Keratinocyte (primary cell): ENCODE measurements around the gene ACBD6.

Experiments used
- CTCF ChIP-seq, 3 experiments: IDR thresholded peaks in 1 of 3; conservative IDR thresholded peaks in 1 of 3; optimal IDR thresholded peaks in 1 of 3; 2 replicates in 2 of 3; 3 replicates in 1 of 3; pipeline versions ENCODE3 to v1.5.1; 2011; ENCODE audit warnings: low read length in 3 of 3, mild to moderate bottlenecking in 3 of 3, moderate library complexity in 2 of 3, control low read depth in 1 of 3, inconsistent platforms in 1 of 3; ENCODE audit not compliant: insufficient read depth in 2 of 3; ENCODE audit errors: extremely low read depth in 1 of 3
- EZH2 ChIP-seq: IDR thresholded peaks from one replicate; pipeline ENCODE4 v1.6.1; 2012; ENCODE audit warnings: inconsistent platforms, mild to moderate bottlenecking, low read length, moderate library complexity

- TF ChIP-seq EZH2 (no peak), CTCF (optimal IDR thresholded peaks at IDR 0.05 in 1 of 3, IDR thresholded peaks at IDR 0.05 in 1 of 3, conservative IDR thresholded peaks at IDR 0.05 in 1 of 3; ENCODE audit: extremely low read depth in 1 of 3, insufficient read depth in 2 of 3, low read length in 3 of 3) (no peak)
These were observed 247.9 kb downstream of the ACBD6 start for GRCh38 chr1:180254496-180254819.
